ENCODE results near the gene RBM28. TPM values are rescaled to one million over a fixed set of nuclear protein-coding genes. Genes with fewer than 3 reads are reported as not detected.

RBM28 gene
- total and polyA plus RNA-seq, 7 experiments from 2014 or later = 9.0 to 51.0 (median 32.6) TPM

GRCh38 chr7:128341733-128342132 is 2.0 kb downstream of the RBM28 start:
- H3K9me3 ChIP-seq (ENCODE audit: control insufficient read depth in 2 of 3, low read length in 3 of 3) = no peaks in the 10 kb centered on the region
- peak overlapping the region in 1 of 9 donors; percentile 92 for H3K27ac Mint-ChIP-seq
- peak overlapping the region; percentile 89 to 98 (median 96) for H3K4me3 Mint-ChIP-seq
- H3K4me3 ChIP-seq (ENCODE audit: low read length) = no peak overlapping the region
- no peaks in the 10 kb centered on the region for H3K27me3 ChIP-seq (ENCODE audit: control insufficient read depth in 2 of 2, insufficient read depth in 2 of 2, low read length in 2 of 2)
- H3K4me1 Mint-ChIP-seq = peaks cover 19 to 44% (median 34%) of the 10 kb centered on the region in 7 donors
- H3K9me3 Mint-ChIP-seq = peaks cover 0 to 4% (median 0%) of the 10 kb centered on the region in 11 donors
- peaks cover 16 to 20% of the 10 kb centered on the region in 2 donors for H3K4me1 ChIP-seq (ENCODE audit: control insufficient read depth in 2 of 2, insufficient read depth in 2 of 2, low read length in 2 of 2)
- DNase-seq (no peak), ATAC-seq (no peak)
- CTCF ChIA-PET = interaction anchor here (0.7 kb wide), 1 partner anchor 327 kb away, joined by 3 read pairs; no protein-coding TSS in a partner anchor
- H3K36me3 ChIP-seq (ENCODE audit: control insufficient read depth in 2 of 3, insufficient read depth in 3 of 3, low read length in 3 of 3) = peaks cover 7 to 27% (median 12%) of the 10 kb centered on the region in 3 experiments
- intact Hi-C loops (cut with micrococcal nuclease) = loop anchor here (2.0 to 5.0 kb wide), 8 partner anchors 113 to 1711 kb away; partner anchors contain the start of genes GCC1 (in 2 of the 2), ZC3HC1 (in 2 of the 2), ARF5 (in 1 of the 2) and HILPDA (in 1 of the 2)
- H3K27me3 Mint-ChIP-seq = no peaks in the 10 kb centered on the region
- no peak overlapping the region for H3K27ac ChIP-seq (ENCODE audit: low read depth, low read length)
- POLR2A ChIA-PET = no interaction called here
- H3K36me3 Mint-ChIP-seq = peaks cover 4 to 28% (median 18%) of the 10 kb centered on the region in 5 donors

GRCh38 chr7:128335730-128336129 is 8.0 kb downstream of the RBM28 start:
- ChIA-PET POLR2A (interaction anchor here (1.7 kb wide), 1 partner anchor 8 kb away, joined by 7 read pairs; the partner anchor contains the start of gene RBM28), CTCF (no interaction called here)
- Mint-ChIP-seq H3K27me3 (no peaks in the 10 kb centered on the region), H3K27ac (no peak overlapping the region), H3K4me1 (peaks cover 0 to 16% (median 9%) of the 10 kb centered on the region in 7 donors), H3K36me3 (peaks cover 18 to 69% (median 38%) of the 10 kb centered on the region in 5 donors), H3K9me3 (no peaks in the 10 kb centered on the region), H3K4me3 (no peak overlapping the region)
- peaks cover 16 to 78% (median 25%) of the 10 kb centered on the region in 3 experiments for H3K36me3 ChIP-seq (ENCODE audit: control insufficient read depth in 2 of 3, insufficient read depth in 3 of 3, low read length in 3 of 3)
- intact Hi-C loops (cut with micrococcal nuclease) = no loop called here
- H3K27me3 ChIP-seq (ENCODE audit: control insufficient read depth in 2 of 2, insufficient read depth in 2 of 2, low read length in 2 of 2) = no peaks in the 10 kb centered on the region
- DNase-seq = no peak
- no peaks in the 10 kb centered on the region for H3K4me1 ChIP-seq (ENCODE audit: control insufficient read depth in 2 of 2, insufficient read depth in 2 of 2, low read length in 2 of 2)
- no peak overlapping the region for H3K4me3 ChIP-seq (ENCODE audit: low read length)
- ATAC-seq = no peak
- H3K27ac ChIP-seq (ENCODE audit: low read depth, low read length) = no peak overlapping the region
- no peaks in the 10 kb centered on the region for H3K9me3 ChIP-seq (ENCODE audit: control insufficient read depth in 2 of 3, low read length in 3 of 3)

GRCh38 chr7:128324368-128324680 is 19.4 kb downstream of the RBM28 start:
- ChIA-PET POLR2A (interaction anchor here (1.0 kb wide), 1 partner anchor 150 kb away, joined by 4 read pairs; no protein-coding TSS in a partner anchor), CTCF (no interaction called here)
- Mint-ChIP-seq H3K9me3 (no peaks in the 10 kb centered on the region), H3K27ac (no peak overlapping the region), H3K36me3 (peaks cover 4 to 60% (median 31%) of the 10 kb centered on the region in 5 donors), H3K4me3 (no peak overlapping the region), H3K4me1 (peaks cover 11 to 28% (median 21%) of the 10 kb centered on the region in 7 donors), H3K27me3 (no peaks in the 10 kb centered on the region)
- H3K27me3 ChIP-seq (ENCODE audit: control insufficient read depth in 2 of 2, insufficient read depth in 2 of 2, low read length in 2 of 2) = no peaks in the 10 kb centered on the region
- intact Hi-C loops (cut with micrococcal nuclease) = loop anchor here in 1 of 2 donors (10.0 kb wide), 1 partner anchor 620 kb away; no protein-coding TSS in a partner anchor
- H3K36me3 ChIP-seq (ENCODE audit: control insufficient read depth in 2 of 3, insufficient read depth in 3 of 3, low read length in 3 of 3) = peaks cover 18 to 71% (median 23%) of the 10 kb centered on the region in 3 experiments
- no peak overlapping the region for H3K4me3 ChIP-seq (ENCODE audit: low read length)
- H3K9me3 ChIP-seq (ENCODE audit: control insufficient read depth in 2 of 3, low read length in 3 of 3) = no peaks in the 10 kb centered on the region
- DNase-seq (no peak), ATAC-seq (no peak)
- H3K27ac ChIP-seq (ENCODE audit: low read depth, low read length) = no peak overlapping the region
- H3K4me1 ChIP-seq (ENCODE audit: control insufficient read depth in 2 of 2, insufficient read depth in 2 of 2, low read length in 2 of 2) = peaks cover 5 to 25% of the 10 kb centered on the region in 2 donors

- Mint-ChIP-seq H3K4me1 (peaks cover 16 to 34% (median 27%) of the 10 kb centered on the region in 7 donors), H3K36me3 (peaks cover 4 to 62% (median 36%) of the 10 kb centered on the region in 5 donors), H3K9me3 (no peaks in the 10 kb centered on the region), H3K27ac (peak overlapping the region in 1 of 9 donors; percentile 7), H3K4me3 (no peak overlapping the region), H3K27me3 (no peaks in the 10 kb centered on the region)
- ChIA-PET CTCF (no interaction called here), POLR2A (interaction anchor here (0.9 to 1.0 kb wide), 2 partner anchors 29 to 151 kb away, joined by 3 to 4 read pairs; no protein-coding TSS in a partner anchor)
- H3K27ac ChIP-seq (ENCODE audit: low read depth, low read length) = no peak overlapping the region
- DNase-seq (no peak), ATAC-seq (no peak)
- no peaks in the 10 kb centered on the region for H3K9me3 ChIP-seq (ENCODE audit: control insufficient read depth in 2 of 3, low read length in 3 of 3)
- no peaks in the 10 kb centered on the region for H3K27me3 ChIP-seq (ENCODE audit: control insufficient read depth in 2 of 2, insufficient read depth in 2 of 2, low read length in 2 of 2)
- H3K4me3 ChIP-seq (ENCODE audit: low read length) = no peak overlapping the region
- peaks cover 5 to 31% of the 10 kb centered on the region in 2 donors for H3K4me1 ChIP-seq (ENCODE audit: control insufficient read depth in 2 of 2, insufficient read depth in 2 of 2, low read length in 2 of 2)
- peaks cover 16 to 71% (median 29%) of the 10 kb centered on the region in 3 experiments for H3K36me3 ChIP-seq (ENCODE audit: control insufficient read depth in 2 of 3, insufficient read depth in 3 of 3, low read length in 3 of 3)
- intact Hi-C loops (cut with micrococcal nuclease) = loop anchor here in 1 of 2 donors (10.0 kb wide), 1 partner anchor 619 kb away; no protein-coding TSS in a partner anchor
Measured at GRCh38 chr7:128323459-128324367, 20.0 kb downstream of the RBM28 start.

- Histone ChIP-seq H3K9me3 (ENCODE audit: control insufficient read depth in 2 of 3, low read length in 3 of 3) (no peaks in the 10 kb centered on the region), H3K27me3 (ENCODE audit: control insufficient read depth in 2 of 2, insufficient read depth in 2 of 2, low read length in 2 of 2) (no peaks in the 10 kb centered on the region), H3K36me3 (ENCODE audit: control insufficient read depth in 2 of 3, insufficient read depth in 3 of 3, low read length in 3 of 3) (peaks cover 9 to 71% (median 31%) of the 10 kb centered on the region in 3 experiments), H3K4me1 (ENCODE audit: control insufficient read depth in 2 of 2, insufficient read depth in 2 of 2, low read length in 2 of 2) (peaks cover 5 to 33% of the 10 kb centered on the region in 2 donors), H3K27ac (ENCODE audit: low read depth, low read length) (no peak overlapping the region), H3K4me3 (ENCODE audit: low read length) (no peak overlapping the region)
- Mint-ChIP-seq H3K27me3 (no peaks in the 10 kb centered on the region), H3K9me3 (no peaks in the 10 kb centered on the region), H3K36me3 (peaks cover 4 to 60% (median 39%) of the 10 kb centered on the region in 5 donors), H3K4me1 (peaks cover 17 to 38% (median 27%) of the 10 kb centered on the region in 7 donors), H3K4me3 (no peak overlapping the region), H3K27ac (no peak overlapping the region)
- intact Hi-C loops (cut with micrococcal nuclease) = loop anchor here in 1 of 2 donors (10.0 kb wide), 1 partner anchor 618 kb away; no protein-coding TSS in a partner anchor
- ChIA-PET POLR2A (interaction anchor here (0.9 kb wide), 1 partner anchor 30 kb away, joined by 3 read pairs; no protein-coding TSS in a partner anchor), CTCF (interaction anchor here (0.6 kb wide), 1 partner anchor 63 kb away, joined by 4 read pairs; no protein-coding TSS in a partner anchor)
- DNase-seq (no peak), ATAC-seq (no peak)
Measured at GRCh38 chr7:128323040-128323439, 20.7 kb downstream of the RBM28 start.

- no peaks in the 10 kb centered on the region for H3K9me3 ChIP-seq (ENCODE audit: control insufficient read depth in 2 of 3, low read length in 3 of 3)
- peaks cover 17 to 38% (median 27%) of the 10 kb centered on the region in 7 donors for H3K4me1 Mint-ChIP-seq
- peaks cover 11 to 76% (median 34%) of the 10 kb centered on the region in 3 experiments for H3K36me3 ChIP-seq (ENCODE audit: control insufficient read depth in 2 of 3, insufficient read depth in 3 of 3, low read length in 3 of 3)
- no peaks in the 10 kb centered on the region for H3K27me3 ChIP-seq (ENCODE audit: control insufficient read depth in 2 of 2, insufficient read depth in 2 of 2, low read length in 2 of 2)
- peak overlapping the region in 6 of 9 donors; percentile 7 to 56 (median 13) for H3K27ac Mint-ChIP-seq
- H3K27ac ChIP-seq (ENCODE audit: low read depth, low read length) = no peak overlapping the region
- DNase-seq (peak in 5 of 9 donors; percentile 13 to 31 (median 22)), ATAC-seq (peak; percentile 80)
- no peak overlapping the region for H3K4me3 ChIP-seq (ENCODE audit: low read length)
- intact Hi-C loops (cut with micrococcal nuclease) = loop anchor here (1.0 to 10.0 kb wide), 3 partner anchors 187 to 617 kb away; no protein-coding TSS in a partner anchor
- H3K36me3 Mint-ChIP-seq = peaks cover 6 to 65% (median 48%) of the 10 kb centered on the region in 5 donors
- peak overlapping the region in 4 of 10 donors; percentile 2 to 33 (median 21) for H3K4me3 Mint-ChIP-seq
- CTCF ChIA-PET = interaction anchor here (0.6 kb wide), 1 partner anchor 624 kb away, joined by 3 read pairs; no protein-coding TSS in a partner anchor
- POLR2A ChIA-PET = interaction anchor here (0.7 kb wide), 1 partner anchor 93 kb away, joined by 5 read pairs; no protein-coding TSS in a partner anchor
- H3K4me1 ChIP-seq (ENCODE audit: control insufficient read depth in 2 of 2, insufficient read depth in 2 of 2, low read length in 2 of 2) = peaks cover 5 to 33% of the 10 kb centered on the region in 2 donors
- H3K27me3 Mint-ChIP-seq = no peaks in the 10 kb centered on the region
- no peaks in the 10 kb centered on the region for H3K9me3 Mint-ChIP-seq
Measured at GRCh38 chr7:128322040-128322643, 21.6 kb downstream of the RBM28 start.
